ENCODE results near the gene NR6A1.
A peak's percentile ranks its signal among the peaks of the same experiment; 100 is the strongest.

The NR6A1 gene

GRCh38 chr9:124482431-124483031 lies 288.6 kb downstream of the NR6A1 start:
- no peak overlapping the region for H3K4me3 ChIP-seq (ENCODE audit: low read length)
- no peak for TF ChIP-seq CTCF (conservative IDR thresholded peaks at IDR 0.05; ENCODE audit: low read length)
- no peak for DNase-seq (ENCODE audit: low read depth)

DNA sequence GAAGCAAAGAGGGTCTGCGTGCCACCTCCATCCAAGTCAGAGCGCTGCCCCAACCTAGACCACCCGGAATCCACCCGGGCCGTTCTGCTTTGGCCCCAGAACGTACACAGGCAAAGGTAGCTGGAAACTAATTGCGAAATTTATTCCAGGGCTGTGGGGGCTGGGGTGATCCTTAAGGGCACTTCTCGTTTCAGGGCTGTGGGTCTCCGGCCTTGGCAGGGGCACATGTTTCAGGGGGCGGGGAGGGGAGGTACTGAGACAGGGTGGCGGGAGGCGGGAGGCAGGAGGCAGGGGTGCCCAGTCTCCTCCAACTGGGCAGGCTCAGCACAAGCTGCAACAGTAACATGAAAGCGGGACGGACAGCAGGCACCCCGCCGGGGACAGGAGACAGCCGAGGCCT lies 290.0 kb downstream of the NR6A1 start:
- no peak overlapping the region for H3K4me3 ChIP-seq (ENCODE audit: low read length)
- TF ChIP-seq CTCF (conservative IDR thresholded peaks at IDR 0.05; ENCODE audit: low read length), result no peak
- DNase-seq (ENCODE audit: low read depth), result no peak

GRCh38 chr9:124480621-124480981 lies 290.5 kb downstream of the NR6A1 start:
- DNase-seq (ENCODE audit: low read depth), result peak; percentile 3

GRCh38 chr9:124479947-124480620 lies 291.0 kb downstream of the NR6A1 start:
- H3K4me3 ChIP-seq (ENCODE audit: low read length), result no peak overlapping the region
- DNase-seq (ENCODE audit: low read depth), result no peak
- no peak for TF ChIP-seq CTCF (conservative IDR thresholded peaks at IDR 0.05; ENCODE audit: low read length)

More at GRCh38 chr9:124480621-124480981, 290.5 kb downstream of the NR6A1 start:
- H3K4me3 ChIP-seq (ENCODE audit: low read length), result no peak overlapping the region
- peak; percentile 32; the same call in 1 of the 2 replicates for TF ChIP-seq CTCF (conservative IDR thresholded peaks at IDR 0.05; ENCODE audit: low read length)

DNA sequence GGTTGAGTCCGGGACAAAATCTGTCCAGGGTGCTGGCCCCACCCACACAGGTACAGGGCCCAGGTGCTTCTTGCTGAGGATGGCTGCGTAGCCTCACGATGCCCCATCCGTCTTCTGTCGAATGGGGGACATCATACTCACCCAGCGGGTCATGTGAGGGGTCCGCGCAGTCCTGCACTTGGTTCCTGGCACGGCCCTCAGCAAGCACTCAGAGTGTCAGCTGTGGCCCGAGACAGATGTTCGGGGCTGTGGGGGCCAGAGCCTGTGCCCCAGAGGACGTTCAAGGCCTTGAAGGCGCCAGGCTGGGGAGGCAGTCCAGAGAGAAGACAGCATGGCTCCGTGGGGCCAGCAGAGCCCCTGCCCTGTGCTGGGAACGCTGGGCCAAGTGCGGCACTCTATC lies 291.7 kb downstream of the NR6A1 start:
- DNase-seq (ENCODE audit: low read depth), result no peak
- no peak for TF ChIP-seq CTCF (conservative IDR thresholded peaks at IDR 0.05; ENCODE audit: low read length)

DNA sequence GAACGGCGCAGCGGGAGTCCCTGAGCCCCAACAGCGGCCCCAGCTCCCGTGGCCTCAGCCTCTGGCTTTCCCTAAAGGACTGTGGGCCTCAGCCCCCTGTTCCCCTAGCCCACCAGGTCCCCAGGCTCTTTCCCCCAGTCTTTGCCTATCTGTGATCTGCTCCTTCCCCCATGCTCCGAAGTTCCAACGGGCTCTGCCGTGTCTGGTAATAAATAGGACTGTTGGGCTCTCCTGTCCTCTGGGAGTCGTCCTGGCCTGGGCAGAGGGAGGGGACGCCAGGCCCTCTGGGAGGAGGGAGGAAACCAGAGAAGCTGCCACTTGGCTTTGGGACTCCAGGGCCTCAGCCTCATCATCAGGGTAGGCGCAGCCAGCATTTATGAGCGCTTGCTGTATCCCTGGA lies 292.8 kb downstream of the NR6A1 start:
- no peak for TF ChIP-seq CTCF (conservative IDR thresholded peaks at IDR 0.05; ENCODE audit: low read length)
- no peak for DNase-seq (ENCODE audit: low read depth)
- no peak overlapping the region for H3K4me3 ChIP-seq (ENCODE audit: low read length)

More for the DNA sequence above, 291.7 kb downstream of the NR6A1 start:
- no peak overlapping the region for H3K4me3 ChIP-seq (ENCODE audit: low read length)

DNA sequence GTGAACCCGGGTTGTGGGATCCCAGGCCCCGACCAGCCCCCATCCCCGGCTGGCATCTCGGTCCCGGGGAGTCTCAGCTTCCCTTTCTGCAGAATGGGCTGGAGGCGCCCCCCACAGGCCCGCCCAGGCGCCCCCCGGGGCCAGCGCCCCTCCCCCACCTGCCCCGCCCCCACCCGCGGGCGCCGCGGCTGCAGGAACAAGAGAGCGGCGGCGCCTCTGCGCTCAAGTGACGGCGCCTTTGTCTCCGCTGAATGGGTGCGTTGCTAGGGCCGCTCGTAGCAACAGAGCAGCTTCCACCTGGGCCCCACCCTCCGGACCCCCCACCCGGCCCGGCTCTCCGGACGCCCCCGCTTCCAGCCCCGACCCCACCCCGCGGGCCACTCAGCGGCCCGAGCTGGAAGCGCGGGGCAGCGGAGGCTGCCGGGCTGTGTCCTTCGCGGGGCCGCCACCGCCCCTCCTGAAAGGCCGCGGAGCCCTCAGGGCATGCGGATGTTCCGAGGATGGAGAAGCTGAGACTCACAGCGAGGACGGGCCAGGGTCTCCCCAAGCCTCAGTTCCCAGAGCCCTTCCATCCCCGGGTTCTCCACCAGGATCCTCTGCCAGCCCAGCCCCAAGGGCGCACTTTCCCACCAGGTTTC lies 293.3 kb downstream of the NR6A1 start:
- H3K4me3 ChIP-seq (ENCODE audit: low read length), result no peak overlapping the region
- no peak for DNase-seq (ENCODE audit: low read depth)
- no peak for TF ChIP-seq CTCF (conservative IDR thresholded peaks at IDR 0.05; ENCODE audit: low read length)

Measured in AG10803 (cell line).